ENCODE measurements around the gene DNAJC5.

DNAJC5 gene

GRCh38 chr20:63940071-63940471 is 45.1 kb downstream of the DNAJC5 start:
- Histone ChIP-seq H2BK12ac (ENCODE audit: low read length) (no peak overlapping the region), H3K23ac (ENCODE audit: low read length) (no peak overlapping the region), H4K91ac (ENCODE audit: low read depth, low read length) (no peak overlapping the region), H2BK120ac (ENCODE audit: insufficient read depth, low read length, poor library complexity) (no peak overlapping the region), H3K4me3 (ENCODE audit: low read depth, low read length) (peak overlapping the region; percentile 30), H3K79me1 (ENCODE audit: low read length) (peaks cover 9% of the 10 kb centered on the region), H3K14ac (ENCODE audit: low read length) (no peak overlapping the region), H3K4ac (ENCODE audit: low read depth, low read length) (no peak overlapping the region), H3K9me3 (ENCODE audit: insufficient read depth, low read depth, low read length) (no peaks in the 10 kb centered on the region), H3K36me3 (ENCODE audit: control insufficient read depth in 1 of 2, insufficient read depth in 2 of 2, low read length in 2 of 2) (peaks cover 58 to 66% of the 10 kb centered on the region in 2 experiments), H4K8ac (ENCODE audit: low read depth, low read length) (no peak overlapping the region), H2AK5ac (ENCODE audit: low read length) (no peak overlapping the region), H3K79me2 (ENCODE audit: control insufficient read depth, insufficient read depth, low read length, poor library complexity) (peaks cover 2% of the 10 kb centered on the region), H3K18ac (ENCODE audit: low read length) (no peak overlapping the region), H3K4me2 (ENCODE audit: low read length) (no peak overlapping the region), H2AFZ (ENCODE audit: insufficient read depth, low read length, poor library complexity) (no peak overlapping the region), H3K27ac (ENCODE audit: low read depth, low read length) (no peak overlapping the region), H3K9ac (ENCODE audit: low read length) (no peak overlapping the region), H4K12ac (ENCODE audit: low read depth, low read length) (no peak overlapping the region), H3K4me1 (ENCODE audit: control insufficient read depth in 1 of 2, insufficient read depth in 2 of 2, low read length in 2 of 2) (peaks cover 14 to 18% of the 10 kb centered on the region in 2 experiments), H3K27me3 (ENCODE audit: insufficient read depth, low read length) (no peaks in the 10 kb centered on the region), H2BK5ac (ENCODE audit: low read depth, low read length, poor library complexity) (no peak overlapping the region)
- no peak for DNase-seq
- WGBS (ENCODE audit: extremely low coverage, insufficient coverage, insufficient read length): no CpG with 5 or more reads among the region's 23 CpGs

GRCh38 chr20:63940472-63941266 is 45.7 kb downstream of the DNAJC5 start:
- Histone ChIP-seq H2BK5ac (ENCODE audit: low read depth, low read length, poor library complexity) (no peak overlapping the region), H3K4me1 (ENCODE audit: control insufficient read depth in 1 of 2, insufficient read depth in 2 of 2, low read length in 2 of 2) (peaks cover 14 to 18% of the 10 kb centered on the region in 2 experiments), H4K91ac (ENCODE audit: low read depth, low read length) (no peak overlapping the region), H3K4me2 (ENCODE audit: low read length) (no peak overlapping the region), H3K14ac (ENCODE audit: low read length) (no peak overlapping the region), H3K79me2 (ENCODE audit: control insufficient read depth, insufficient read depth, low read length, poor library complexity) (peaks cover 2% of the 10 kb centered on the region), H4K12ac (ENCODE audit: low read depth, low read length) (no peak overlapping the region), H3K18ac (ENCODE audit: low read length) (no peak overlapping the region), H2AK5ac (ENCODE audit: low read length) (no peak overlapping the region), H3K4me3 (ENCODE audit: low read depth, low read length) (no peak overlapping the region), H3K9ac (ENCODE audit: low read length) (no peak overlapping the region), H3K9me3 (ENCODE audit: insufficient read depth, low read depth, low read length) (no peaks in the 10 kb centered on the region), H3K27ac (ENCODE audit: low read depth, low read length) (no peak overlapping the region), H3K4ac (ENCODE audit: low read depth, low read length) (no peak overlapping the region), H4K8ac (ENCODE audit: low read depth, low read length) (no peak overlapping the region), H2AFZ (ENCODE audit: insufficient read depth, low read length, poor library complexity) (no peak overlapping the region), H3K27me3 (ENCODE audit: insufficient read depth, low read length) (no peaks in the 10 kb centered on the region), H2BK12ac (ENCODE audit: low read length) (no peak overlapping the region), H3K23ac (ENCODE audit: low read length) (no peak overlapping the region), H3K79me1 (ENCODE audit: low read length) (peaks cover 9% of the 10 kb centered on the region), H2BK120ac (ENCODE audit: insufficient read depth, low read length, poor library complexity) (no peak overlapping the region), H3K36me3 (ENCODE audit: control insufficient read depth in 1 of 2, insufficient read depth in 2 of 2, low read length in 2 of 2) (peaks cover 59 to 66% of the 10 kb centered on the region in 2 experiments)
- no peak for DNase-seq
- no CpG with 5 or more reads among the region's 58 CpGs for WGBS (ENCODE audit: extremely low coverage, insufficient coverage, insufficient read length)

GRCh38 chr20:63941282-63942081 is 46.6 kb downstream of the DNAJC5 start:
- Histone ChIP-seq H2AFZ (ENCODE audit: insufficient read depth, low read length, poor library complexity) (no peak overlapping the region), H3K4me1 (ENCODE audit: control insufficient read depth in 1 of 2, insufficient read depth in 2 of 2, low read length in 2 of 2) (peaks cover 14 to 18% of the 10 kb centered on the region in 2 experiments), H3K27me3 (ENCODE audit: insufficient read depth, low read length) (no peaks in the 10 kb centered on the region), H3K27ac (ENCODE audit: low read depth, low read length) (no peak overlapping the region), H3K18ac (ENCODE audit: low read length) (no peak overlapping the region), H3K23ac (ENCODE audit: low read length) (no peak overlapping the region), H3K4me2 (ENCODE audit: low read length) (no peak overlapping the region), H3K14ac (ENCODE audit: low read length) (no peak overlapping the region), H4K91ac (ENCODE audit: low read depth, low read length) (no peak overlapping the region), H2AK5ac (ENCODE audit: low read length) (no peak overlapping the region), H2BK12ac (ENCODE audit: low read length) (no peak overlapping the region), H4K12ac (ENCODE audit: low read depth, low read length) (no peak overlapping the region), H3K4me3 (ENCODE audit: low read depth, low read length) (no peak overlapping the region), H3K79me1 (ENCODE audit: low read length) (peaks cover 9% of the 10 kb centered on the region), H3K9ac (ENCODE audit: low read length) (no peak overlapping the region), H2BK5ac (ENCODE audit: low read depth, low read length, poor library complexity) (no peak overlapping the region), H3K4ac (ENCODE audit: low read depth, low read length) (no peak overlapping the region), H4K8ac (ENCODE audit: low read depth, low read length) (no peak overlapping the region), H3K79me2 (ENCODE audit: control insufficient read depth, insufficient read depth, low read length, poor library complexity) (peaks cover 2% of the 10 kb centered on the region), H3K9me3 (ENCODE audit: insufficient read depth, low read depth, low read length) (no peaks in the 10 kb centered on the region), H3K36me3 (ENCODE audit: control insufficient read depth in 1 of 2, insufficient read depth in 2 of 2, low read length in 2 of 2) (peaks cover 61 to 66% of the 10 kb centered on the region in 2 experiments), H2BK120ac (ENCODE audit: insufficient read depth, low read length, poor library complexity) (no peak overlapping the region)
- no peak for DNase-seq
- WGBS (ENCODE audit: extremely low coverage, insufficient coverage, insufficient read length): no CpG with 5 or more reads among the region's 39 CpGs

DNA sequence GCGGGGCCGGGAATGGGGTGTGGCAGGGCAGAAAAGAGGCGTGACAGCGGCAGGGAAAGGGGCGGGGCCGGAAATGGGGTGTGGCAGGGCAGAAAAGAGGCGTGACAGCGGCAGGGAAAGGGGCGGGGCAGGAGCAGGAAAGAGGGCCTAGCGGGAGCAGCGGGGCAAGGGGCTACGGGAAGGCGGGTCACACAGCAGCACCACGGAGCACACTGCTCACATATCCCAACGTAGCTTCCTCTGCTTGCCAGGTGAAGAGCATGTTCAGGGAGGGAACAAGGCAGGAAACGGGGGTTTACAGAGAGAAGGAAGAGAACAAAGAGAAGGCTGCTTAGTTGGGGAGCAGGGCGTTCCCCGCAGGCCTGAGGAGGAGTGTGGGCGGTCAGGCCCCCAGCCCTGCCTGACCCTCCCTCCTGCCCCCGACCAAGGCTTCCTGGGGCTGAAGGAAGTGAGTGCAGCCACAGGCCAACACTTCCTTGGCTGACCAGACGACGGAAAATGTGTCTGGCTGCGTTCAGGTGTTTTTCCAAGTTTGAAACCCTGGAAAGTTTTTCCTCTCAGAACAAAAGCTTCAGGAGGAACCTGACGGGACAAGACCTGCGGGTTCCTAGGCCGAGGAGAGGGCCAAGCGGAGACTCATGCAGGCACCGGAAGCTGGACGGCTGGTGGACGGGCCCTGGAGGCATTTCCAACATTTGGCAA is 47.5 kb downstream of the DNAJC5 start:
- Histone ChIP-seq H3K18ac (ENCODE audit: low read length) (peak overlapping the region; percentile 19), H2BK120ac (ENCODE audit: insufficient read depth, low read length, poor library complexity) (no peak overlapping the region), H4K12ac (ENCODE audit: low read depth, low read length) (peak overlapping the region; percentile 52), H3K9ac (ENCODE audit: low read length) (no peak overlapping the region), H2BK5ac (ENCODE audit: low read depth, low read length, poor library complexity) (peak overlapping the region; percentile 74), H3K4me3 (ENCODE audit: low read depth, low read length) (peak overlapping the region; percentile 25), H3K36me3 (ENCODE audit: control insufficient read depth in 1 of 2, insufficient read depth in 2 of 2, low read length in 2 of 2) (peaks cover 61 to 67% of the 10 kb centered on the region in 2 experiments), H4K8ac (ENCODE audit: low read depth, low read length) (peak overlapping the region; percentile 37), H2AFZ (ENCODE audit: insufficient read depth, low read length, poor library complexity) (no peak overlapping the region), H3K9me3 (ENCODE audit: insufficient read depth, low read depth, low read length) (no peaks in the 10 kb centered on the region), H3K23ac (ENCODE audit: low read length) (no peak overlapping the region), H3K4ac (ENCODE audit: low read depth, low read length) (peak overlapping the region; percentile 49), H3K27me3 (ENCODE audit: insufficient read depth, low read length) (no peaks in the 10 kb centered on the region), H2BK12ac (ENCODE audit: low read length) (peak overlapping the region; percentile 8), H3K4me2 (ENCODE audit: low read length) (peak overlapping the region; percentile 34), H2AK5ac (ENCODE audit: low read length) (peak overlapping the region; percentile 52), H3K14ac (ENCODE audit: low read length) (peak overlapping the region; percentile 33), H3K4me1 (ENCODE audit: control insufficient read depth in 1 of 2, insufficient read depth in 2 of 2, low read length in 2 of 2) (peaks cover 14 to 18% of the 10 kb centered on the region in 2 experiments), H4K91ac (ENCODE audit: low read depth, low read length) (peak overlapping the region; percentile 75), H3K79me2 (ENCODE audit: control insufficient read depth, insufficient read depth, low read length, poor library complexity) (peaks cover 4% of the 10 kb centered on the region), H3K27ac (ENCODE audit: low read depth, low read length) (peak overlapping the region; percentile 93), H3K79me1 (ENCODE audit: low read length) (peaks cover 9% of the 10 kb centered on the region)
- DNase-seq: peak; percentile 86 to 87
- no CpG with 5 or more reads among the region's 30 CpGs for WGBS (ENCODE audit: extremely low coverage, insufficient coverage, insufficient read length)
